ENCODE results near the gene NUDT13.

The NUDT13 gene

GRCh38 chr10:73110345-73110849, at the start of gene NUDT13:
Gene NUDT13, plus strand, starts transcription at chr10:73110455. Its CDS starts 3,911 bp downstream, at chr10:73114366.
- DNase-seq (ENCODE audit: low read depth), result peak; percentile 43

GRCh38 chr10:73060738-73061635, 49.3 kb upstream of the NUDT13 start:
- DNase-seq (ENCODE audit: low read depth), result no peak

GRCh38 chr10:73061743-73062142, 48.5 kb upstream of the NUDT13 start:
- no peak for DNase-seq (ENCODE audit: low read depth)

- DNase-seq (ENCODE audit: low read depth), result peak; percentile 37
Observed at GRCh38 chr10:73065441-73065840, 44.8 kb upstream of the NUDT13 start.

- DNase-seq (ENCODE audit: low read depth), result no peak
Observed at GRCh38 chr10:73073627-73074026, 36.6 kb upstream of the NUDT13 start.

- no peak for DNase-seq (ENCODE audit: low read depth)
Observed at GRCh38 chr10:73075829-73076228, 34.4 kb upstream of the NUDT13 start.

- DNase-seq (ENCODE audit: low read depth), result peak; percentile 59
Observed at GRCh38 chr10:73076360-73077183, 33.7 kb upstream of the NUDT13 start.

- no peak for DNase-seq (ENCODE audit: low read depth)
Observed at GRCh38 chr10:73079779-73080541, 30.3 kb upstream of the NUDT13 start.

GRCh38 chr10:73083221-73083620, 27.0 kb upstream of the NUDT13 start:
- no peak for DNase-seq (ENCODE audit: low read depth)

- DNase-seq (ENCODE audit: low read depth), result no peak
Observed at GRCh38 chr10:73084209-73084608, 26.0 kb upstream of the NUDT13 start.

- no peak for DNase-seq (ENCODE audit: low read depth)
Observed at GRCh38 chr10:73086816-73087215, 23.4 kb upstream of the NUDT13 start.

- DNase-seq (ENCODE audit: low read depth), result no peak
Observed at GRCh38 chr10:73088304-73088703, 22.0 kb upstream of the NUDT13 start.

GRCh38 chr10:73092830-73093229, 17.4 kb upstream of the NUDT13 start:
- no peak for DNase-seq (ENCODE audit: low read depth)

GRCh38 chr10:73093922-73094850, 16.1 kb upstream of the NUDT13 start:
- DNase-seq (ENCODE audit: low read depth), result no peak

- DNase-seq (ENCODE audit: low read depth), result no peak
Observed at GRCh38 chr10:73094986-73095480, 15.2 kb upstream of the NUDT13 start.

- DNase-seq (ENCODE audit: low read depth), result peak; percentile 49
Observed at GRCh38 chr10:73095481-73096021, 14.7 kb upstream of the NUDT13 start.

GRCh38 chr10:73096041-73096448, 14.2 kb upstream of the NUDT13 start:
- DNase-seq (ENCODE audit: low read depth), result peak; percentile 36

GRCh38 chr10:73096449-73097304, 13.6 kb upstream of the NUDT13 start, which contains the start of gene P4HA1:
Gene P4HA1, minus strand, starts transcription at chr10:73096866. Its CDS starts 21,983 bp downstream, at chr10:73074883.
- DNase-seq (ENCODE audit: low read depth), result peak; percentile 81

- DNase-seq (ENCODE audit: low read depth), result no peak
Observed at GRCh38 chr10:73097305-73097670, 13.0 kb upstream of the NUDT13 start.

All from GM04503 (cell line).